ENCODE results near the gene KCNQ1. TPM values are rescaled to one million over a fixed set of nuclear protein-coding genes. Genes with fewer than 3 reads are reported as not detected.

Gene KCNQ1
- total RNA-seq, 1 experiment from 2014 or later = 2.5 TPM

GRCh38 chr11:2732261-2732939, 287.6 kb downstream of the KCNQ1 start:
- Mint-ChIP-seq H3K36me3 (no peaks in the 10 kb centered on the region), H3K27me3 (ENCODE audit: low read depth) (peaks cover 71% of the 10 kb centered on the region), H3K4me3 (no peak overlapping the region), H3K4me1 (no peaks in the 10 kb centered on the region), H3K9me3 (peaks cover 1% of the 10 kb centered on the region; the same call in 1 of the 2 replicates), H3K27ac (no peak overlapping the region)
- CTCF ChIA-PET = no interaction called here
- no peak for DNase-seq (ENCODE audit: low spot score)
- no peak for ATAC-seq
- POLR2A ChIA-PET = no interaction called here
- TF ChIP-seq SP1 (CRISPR knock-in tag; conservative IDR thresholded peaks at IDR 0.05) (no peak), GABPB1 (CRISPR knock-in tag; IDR thresholded peaks at IDR 0.05) (peak; percentile 92), ATF1 (CRISPR knock-in tag; IDR thresholded peaks at IDR 0.05) (no peak)

GRCh38 chr11:2732940-2733628, 288.3 kb downstream of the KCNQ1 start:
- ChIA-PET POLR2A (no interaction called here), CTCF (no interaction called here)
- no peak for ATAC-seq
- DNase-seq (ENCODE audit: low spot score) = no peak
- no peaks in the 10 kb centered on the region for H3K36me3 Mint-ChIP-seq
- H3K4me3 Mint-ChIP-seq = no peak overlapping the region
- no peaks in the 10 kb centered on the region for H3K9me3 Mint-ChIP-seq
- TF ChIP-seq, protein P1, sequence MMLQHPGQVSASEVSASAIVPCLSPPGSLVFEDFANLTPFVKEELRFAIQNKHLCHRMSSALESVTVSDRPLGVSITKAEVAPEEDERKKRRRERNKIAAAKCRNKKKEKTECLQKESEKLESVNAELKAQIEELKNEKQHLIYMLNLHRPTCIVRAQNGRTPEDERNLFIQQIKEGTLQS (CRISPR knock-in tag; conservative IDR thresholded peaks at IDR 0.05) = no peak
- TF ChIP-seq MXD4 (CRISPR knock-in tag; IDR thresholded peaks at IDR 0.05; ENCODE audit: borderline replicate concordance) (no peak), NFE2L1 (CRISPR knock-in tag; IDR thresholded peaks at IDR 0.05) (no peak), RORB (CRISPR knock-in tag; IDR thresholded peaks at IDR 0.05) (no peak), NR2C2 (CRISPR knock-in tag; IDR thresholded peaks at IDR 0.05) (no peak), ELF4 (CRISPR knock-in tag; IDR thresholded peaks at IDR 0.05; ENCODE audit: low read depth) (no peak), SP1 (CRISPR knock-in tag; conservative IDR thresholded peaks at IDR 0.05) (no peak), MYBL2 (CRISPR knock-in tag; IDR thresholded peaks at IDR 0.05) (no peak)
- TF ChIP-seq, protein P2, sequence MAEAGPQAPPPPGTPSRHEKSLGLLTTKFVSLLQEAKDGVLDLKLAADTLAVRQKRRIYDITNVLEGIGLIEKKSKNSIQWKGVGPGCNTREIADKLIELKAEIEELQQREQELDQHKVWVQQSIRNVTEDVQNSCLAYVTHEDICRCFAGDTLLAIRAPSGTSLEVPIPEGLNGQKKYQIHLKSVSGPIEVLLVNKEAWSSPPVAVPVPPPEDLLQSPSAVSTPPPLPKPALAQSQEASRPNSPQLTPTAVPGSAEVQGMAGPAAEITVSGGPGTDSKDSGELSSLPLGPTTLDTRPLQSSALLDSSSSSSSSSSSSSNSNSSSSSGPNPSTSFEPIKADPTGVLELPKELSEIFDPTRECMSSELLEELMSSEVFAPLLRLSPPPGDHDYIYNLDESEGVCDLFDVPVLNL (CRISPR knock-in tag; IDR thresholded peaks at IDR 0.05; ENCODE audit: borderline replicate concordance, low read depth) = no peak
- TF ChIP-seq, protein P3, sequence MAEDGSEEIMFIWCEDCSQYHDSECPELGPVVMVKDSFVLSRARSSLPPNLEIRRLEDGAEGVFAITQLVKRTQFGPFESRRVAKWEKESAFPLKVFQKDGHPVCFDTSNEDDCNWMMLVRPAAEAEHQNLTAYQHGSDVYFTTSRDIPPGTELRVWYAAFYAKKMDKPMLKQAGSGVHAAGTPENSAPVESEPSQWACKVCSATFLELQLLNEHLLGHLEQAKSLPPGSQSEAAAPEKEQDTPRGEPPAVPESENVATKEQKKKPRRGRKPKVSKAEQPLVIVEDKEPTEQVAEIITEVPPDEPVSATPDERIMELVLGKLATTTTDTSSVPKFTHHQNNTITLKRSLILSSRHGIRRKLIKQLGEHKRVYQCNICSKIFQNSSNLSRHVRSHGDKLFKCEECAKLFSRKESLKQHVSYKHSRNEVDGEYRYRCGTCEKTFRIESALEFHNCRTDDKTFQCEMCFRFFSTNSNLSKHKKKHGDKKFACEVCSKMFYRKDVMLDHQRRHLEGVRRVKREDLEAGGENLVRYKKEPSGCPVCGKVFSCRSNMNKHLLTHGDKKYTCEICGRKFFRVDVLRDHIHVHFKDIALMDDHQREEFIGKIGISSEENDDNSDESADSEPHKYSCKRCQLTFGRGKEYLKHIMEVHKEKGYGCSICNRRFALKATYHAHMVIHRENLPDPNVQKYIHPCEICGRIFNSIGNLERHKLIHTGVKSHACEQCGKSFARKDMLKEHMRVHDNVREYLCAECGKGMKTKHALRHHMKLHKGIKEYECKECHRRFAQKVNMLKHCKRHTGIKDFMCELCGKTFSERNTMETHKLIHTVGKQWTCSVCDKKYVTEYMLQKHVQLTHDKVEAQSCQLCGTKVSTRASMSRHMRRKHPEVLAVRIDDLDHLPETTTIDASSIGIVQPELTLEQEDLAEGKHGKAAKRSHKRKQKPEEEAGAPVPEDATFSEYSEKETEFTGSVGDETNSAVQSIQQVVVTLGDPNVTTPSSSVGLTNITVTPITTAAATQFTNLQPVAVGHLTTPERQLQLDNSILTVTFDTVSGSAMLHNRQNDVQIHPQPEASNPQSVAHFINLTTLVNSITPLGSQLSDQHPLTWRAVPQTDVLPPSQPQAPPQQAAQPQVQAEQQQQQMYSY (CRISPR knock-in tag; IDR thresholded peaks at IDR 0.05) = no peak
- H3K27me3 Mint-ChIP-seq (ENCODE audit: low read depth) = peaks cover 71% of the 10 kb centered on the region
- no peak overlapping the region for H3K27ac Mint-ChIP-seq
- H3K4me1 Mint-ChIP-seq = no peaks in the 10 kb centered on the region

- CTCF ChIA-PET = no interaction called here
- no peak for ATAC-seq
- Mint-ChIP-seq H3K36me3 (no peaks in the 10 kb centered on the region), H3K27me3 (ENCODE audit: low read depth) (peaks cover 60% of the 10 kb centered on the region), H3K27ac (no peak overlapping the region), H3K4me3 (no peak overlapping the region), H3K9me3 (no peaks in the 10 kb centered on the region), H3K4me1 (no peaks in the 10 kb centered on the region)
- no peak for DNase-seq (ENCODE audit: low spot score)
- POLR2A ChIA-PET = no interaction called here
- no peak for TF ChIP-seq ETV6 (CRISPR knock-in tag; IDR thresholded peaks at IDR 0.05)
- TF ChIP-seq ZNF532 (CRISPR knock-in tag; IDR thresholded peaks at IDR 0.05; ENCODE audit: borderline replicate concordance) = no peak
- no peak for TF ChIP-seq CBFB (CRISPR knock-in tag; IDR thresholded peaks at IDR 0.05; ENCODE audit: low read depth)
- no peak for TF ChIP-seq OVOL2 (CRISPR knock-in tag; IDR thresholded peaks at IDR 0.05; ENCODE audit: borderline replicate concordance)
- TF ChIP-seq, protein P4, sequence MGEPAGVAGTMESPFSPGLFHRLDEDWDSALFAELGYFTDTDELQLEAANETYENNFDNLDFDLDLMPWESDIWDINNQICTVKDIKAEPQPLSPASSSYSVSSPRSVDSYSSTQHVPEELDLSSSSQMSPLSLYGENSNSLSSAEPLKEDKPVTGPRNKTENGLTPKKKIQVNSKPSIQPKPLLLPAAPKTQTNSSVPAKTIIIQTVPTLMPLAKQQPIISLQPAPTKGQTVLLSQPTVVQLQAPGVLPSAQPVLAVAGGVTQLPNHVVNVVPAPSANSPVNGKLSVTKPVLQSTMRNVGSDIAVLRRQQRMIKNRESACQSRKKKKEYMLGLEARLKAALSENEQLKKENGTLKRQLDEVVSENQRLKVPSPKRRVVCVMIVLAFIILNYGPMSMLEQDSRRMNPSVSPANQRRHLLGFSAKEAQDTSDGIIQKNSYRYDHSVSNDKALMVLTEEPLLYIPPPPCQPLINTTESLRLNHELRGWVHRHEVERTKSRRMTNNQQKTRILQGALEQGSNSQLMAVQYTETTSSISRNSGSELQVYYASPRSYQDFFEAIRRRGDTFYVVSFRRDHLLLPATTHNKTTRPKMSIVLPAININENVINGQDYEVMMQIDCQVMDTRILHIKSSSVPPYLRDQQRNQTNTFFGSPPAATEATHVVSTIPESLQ (CRISPR knock-in tag; IDR thresholded peaks at IDR 0.05) = no peak
- no peak for TF ChIP-seq PRRX2 (CRISPR knock-in tag; IDR thresholded peaks at IDR 0.05)
- TF ChIP-seq RELA (CRISPR knock-in tag; IDR thresholded peaks at IDR 0.05; ENCODE audit: borderline replicate concordance) = no peak
These were observed 289.6 kb downstream of the KCNQ1 start for GRCh38 chr11:2734181-2735052.

Data from WTC11 (cell line).